ENCODE results near the gene CELA2B.
"Not testable (repeated sequence)": the region's sequence is repeated elsewhere in the genome, so short reads cannot be mapped to it uniquely, and the experiment has no call there.

DNA sequence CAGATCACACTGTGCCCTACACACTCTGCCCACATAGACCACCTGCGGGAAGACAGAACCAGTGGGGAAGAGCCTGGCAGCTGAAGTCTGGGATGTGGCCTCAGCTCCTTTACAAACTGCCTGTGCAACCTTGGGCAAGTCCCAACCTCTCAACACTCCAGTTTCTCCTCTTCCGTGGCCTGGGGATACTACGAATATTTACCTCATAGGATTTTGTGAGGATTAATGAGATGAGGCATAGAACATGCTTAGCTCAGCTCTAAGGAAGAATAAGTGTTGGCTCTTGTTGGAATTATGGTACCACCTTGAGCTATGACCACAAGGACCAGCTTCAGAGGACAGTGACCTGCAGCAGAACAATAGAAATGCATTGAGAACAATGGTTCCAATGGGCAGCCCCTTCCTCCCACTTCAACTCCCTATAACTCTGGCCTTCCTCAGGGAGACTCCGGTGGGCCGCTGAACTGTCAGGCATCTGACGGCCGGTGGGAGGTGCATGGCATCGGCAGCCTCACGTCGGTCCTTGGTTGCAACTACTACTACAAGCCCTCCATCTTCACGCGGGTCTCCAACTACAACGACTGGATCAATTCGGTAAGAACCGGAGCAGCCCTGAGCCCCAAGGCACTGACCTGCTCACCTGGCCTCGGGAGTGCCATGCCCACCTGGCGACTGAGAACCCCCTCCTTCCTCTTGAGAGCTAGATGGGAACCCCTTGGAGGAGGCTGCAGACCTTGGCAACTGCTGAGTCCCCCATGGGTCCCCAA lies 11.1 kb downstream of the CELA2B start:
- TF ChIP-seq POLR2A (IDR thresholded peaks at IDR 0.05), result not testable (repeated sequence)
- TF ChIP-seq, protein P1, sequence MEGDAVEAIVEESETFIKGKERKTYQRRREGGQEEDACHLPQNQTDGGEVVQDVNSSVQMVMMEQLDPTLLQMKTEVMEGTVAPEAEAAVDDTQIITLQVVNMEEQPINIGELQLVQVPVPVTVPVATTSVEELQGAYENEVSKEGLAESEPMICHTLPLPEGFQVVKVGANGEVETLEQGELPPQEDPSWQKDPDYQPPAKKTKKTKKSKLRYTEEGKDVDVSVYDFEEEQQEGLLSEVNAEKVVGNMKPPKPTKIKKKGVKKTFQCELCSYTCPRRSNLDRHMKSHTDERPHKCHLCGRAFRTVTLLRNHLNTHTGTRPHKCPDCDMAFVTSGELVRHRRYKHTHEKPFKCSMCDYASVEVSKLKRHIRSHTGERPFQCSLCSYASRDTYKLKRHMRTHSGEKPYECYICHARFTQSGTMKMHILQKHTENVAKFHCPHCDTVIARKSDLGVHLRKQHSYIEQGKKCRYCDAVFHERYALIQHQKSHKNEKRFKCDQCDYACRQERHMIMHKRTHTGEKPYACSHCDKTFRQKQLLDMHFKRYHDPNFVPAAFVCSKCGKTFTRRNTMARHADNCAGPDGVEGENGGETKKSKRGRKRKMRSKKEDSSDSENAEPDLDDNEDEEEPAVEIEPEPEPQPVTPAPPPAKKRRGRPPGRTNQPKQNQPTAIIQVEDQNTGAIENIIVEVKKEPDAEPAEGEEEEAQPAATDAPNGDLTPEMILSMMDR (IDR thresholded peaks at IDR 0.05), result not testable (repeated sequence)
